K562 (cell line): ENCODE results near the gene PSMD7. TPM values are rescaled to one million over a fixed set of nuclear protein-coding genes. Genes with fewer than 3 reads are reported as not detected.

Experiments used
- ATAC-seq: fragments of 200-7000 bp; cut with Tn5 transposase; 3 replicates; pipeline ENCODE4 v1.9.1; 2020; ENCODE audit warnings: moderate library complexity
- BruUV-seq: library from RNA; stranded (reverse); fragments of 400-500 nt; replicated peaks from 2 replicates; lab custom pipeline; 2021; lab: Mats Ljungman, UMichigan
- CTCF ChIA-PET: fragments of 300-600 bp; formaldehyde crosslinking; extraction: SDS; loops from one replicate; lab custom pipeline; 2021; ENCODE audit warnings: low intra/inter-chr PET ratio; lab: Yijun Ruan, JAX
- POLR2A ChIA-PET: fragments of 300-600, 350-650 bp; sonication (Branson Sonifier 250); formaldehyde crosslinking; extraction: SDS; loops from one replicate; lab custom pipeline; 2021; ENCODE audit warnings: antibody characterized with exemption, inconsistent platforms; lab: Yijun Ruan, JAX
- DNase-seq, 4 experiments: peaks; one replicate each; pipeline versions ENCODE4 v3.0.0 to v3.0.0-alpha.2; 2011 to 2018; ENCODE audit warnings: low spot score in 3 of 4, mixed read lengths in 3 of 4; ENCODE audit errors: extremely low read depth in 1 of 4
- FAIRE-seq: peaks from 2 replicates; lab custom pipeline; 2011; peaks lifted over from hg19 to GRCh38; lab: Jason Lieb, UNC
- H2AFZ ChIP-seq: 2 replicates; pipeline ENCODE4 v1.6.0; 2011; ENCODE audit warnings: low read depth, low read length, control low read depth, inconsistent platforms
- H3K27ac ChIP-seq: fragments of 200-600 bp; 3 replicates; pipeline ENCODE4 v1.8.0; 2011; ENCODE audit warnings: low read depth, mild to moderate bottlenecking, control low read depth, inconsistent platforms, low read length, moderate library complexity, mixed read lengths; ENCODE audit errors: extremely low read depth
- H3K27me3 ChIP-seq, 2 experiments: fragments of 300-600 bp in 1 of 2; 2 replicates in 1 of 2; 3 replicates in 1 of 2; pipeline versions ENCODE4 v1.6.0 to v1.8.0; 2011; ENCODE audit warnings: inconsistent platforms in 2 of 2, low read length in 2 of 2, mild to moderate bottlenecking in 1 of 2, mixed read lengths in 1 of 2, moderate library complexity in 1 of 2; ENCODE audit not compliant: control insufficient read depth in 2 of 2, insufficient read depth in 2 of 2
- H3K36me3 ChIP-seq: fragments of 300-600 bp; 3 replicates; pipeline ENCODE4 v1.8.0; 2011; ENCODE audit warnings: mild to moderate bottlenecking, low read length, inconsistent platforms; ENCODE audit not compliant: control insufficient read depth, insufficient read depth
- H3K4me1 ChIP-seq, 2 experiments: fragments of 200-600 bp in 1 of 2; replicated peaks in 1 of 2; 2 replicates in 1 of 2; 3 replicates in 1 of 2; pipeline versions ENCODE4 v1.5.1 to v1.8.0; 2011; ENCODE audit warnings: inconsistent platforms in 2 of 2, low read length in 2 of 2, mild to moderate bottlenecking in 1 of 2, mixed read lengths in 1 of 2, moderate library complexity in 1 of 2; ENCODE audit not compliant: control insufficient read depth in 2 of 2, insufficient read depth in 2 of 2
- H3K4me2 ChIP-seq: 2 replicates; pipeline ENCODE4 v1.6.1; 2011; ENCODE audit warnings: low read length, control low read depth, inconsistent platforms, mixed read lengths; ENCODE audit not compliant: insufficient read depth
- H3K4me3 ChIP-seq: fragments of 200-600 bp; sonication (generic), shearing (Covaris generic); 2 replicates; pipeline ENCODE4 v1.5.1; 2016; ENCODE audit warnings: control low read depth, inconsistent platforms
- H3K79me2 ChIP-seq: fragments of 200-600 bp; 3 replicates; pipeline ENCODE4 v1.8.0; 2011; ENCODE audit warnings: low read length, inconsistent platforms; ENCODE audit not compliant: control insufficient read depth, insufficient read depth
- H3K9ac ChIP-seq, 2 experiments: 2 replicates each; pipeline versions ENCODE4 v1.6.0 to v1.6.1; 2011; ENCODE audit warnings: low read depth in 2 of 2, low read length in 2 of 2, control low read depth in 1 of 2, inconsistent platforms in 1 of 2, mild to moderate bottlenecking in 1 of 2, mixed read lengths in 1 of 2; ENCODE audit not compliant: insufficient read depth in 1 of 2
- H3K9me1 ChIP-seq: one replicate; pipeline ENCODE4 v1.6.0; 2011; ENCODE audit warnings: inconsistent platforms, mild to moderate bottlenecking, low read length, moderate library complexity; ENCODE audit not compliant: control insufficient read depth, insufficient read depth
- H3K9me3 ChIP-seq: replicated peaks from 2 replicates; pipeline ENCODE4 v1.5.1; 2011; ENCODE audit warnings: low read depth, low read length, inconsistent platforms; ENCODE audit not compliant: control insufficient read depth, insufficient read depth
- H4K20me1 ChIP-seq: replicated peaks from 2 replicates; pipeline ENCODE4 v1.6.1; 2011; ENCODE audit warnings: low read length, inconsistent platforms, mixed read lengths; ENCODE audit not compliant: control insufficient read depth, insufficient read depth
- NFIC ChIP-seq: fragments of 450-650 bp; IDR thresholded peaks from 2 replicates; pipeline ENCODE4 v1.6.1; 2017; ENCODE audit warnings: mild to moderate bottlenecking, inconsistent platforms
- WGBS: fragments of 100-300 bp; shearing (Covaris generic); methylation state at CpG from one replicate; pipeline ENCODE4 v1.1.6; 2016; ENCODE audit warnings: low coverage, mixed read lengths; ENCODE audit not compliant: insufficient coverage; ENCODE audit errors: missing lambda C conversion rate; 5-methylcytosine and 5-hydroxymethylcytosine counted together
- in situ Hi-C: fragments of 300-500 bp; cut with MboI; formaldehyde crosslinking; loops from 4 replicates; pipeline ENCODE4 v1.15.0; 2018; ENCODE audit warnings: inconsistent platforms, mixed read lengths
- intact Hi-C: fragments of 100-400 bp; cut with micrococcal nuclease; formaldehyde crosslinking; loops from 2 replicates; pipeline ENCODE4 v1.14.2; 2022
- polyA plus RNA-seq, 8 experiments: library from polyadenylated mRNA; depleted of rRNA in 4 of 8; stranded (reverse) in 5 of 8; unstranded in 3 of 8; fragments of >200 nt; fragmentation: Nextera tagmentation in 2 of 8; fragmentation: Illumina TruSeq in 1 of 8; extraction: Ambion mirVana in 2 of 8; extraction: Trizol in 1 of 8; gene quantifications; 2 replicates each; pipeline versions ENCODE4 v1.2.1 to v1.2.3, GENCODE V29; 2011 to 2014; ENCODE audit warnings: inconsistent platforms in 1 of 8, missing spikeins in 1 of 8
- total RNA-seq, 7 experiments: library from RNA; depleted of rRNA in 6 of 7; stranded (reverse); fragments of >200 nt in 6 of 7; fragmentation: Illumina TruSeq in 2 of 7; extraction: Trizol in 2 of 7; gene quantifications; 2 replicates each; pipeline versions ENCODE4 v1.2.1 to v1.2.3, GENCODE V29; 2011 to 2021; ENCODE audit warnings: low replicate concordance in 1 of 7
- TF ChIP-seq, protein P1 (sequence below): fragments of 450-650 bp; IDR thresholded peaks from 2 replicates; pipeline ENCODE4 v1.6.1; 2017; ENCODE audit warnings: mild to moderate bottlenecking, moderate library complexity

The PSMD7 gene
- total and polyA plus RNA-seq, 9 of the 15 experiments (the other 6 are each of a cell fraction or from before 2014, with no cell fraction given), result 100 to 226 (median 156) TPM

DNA sequence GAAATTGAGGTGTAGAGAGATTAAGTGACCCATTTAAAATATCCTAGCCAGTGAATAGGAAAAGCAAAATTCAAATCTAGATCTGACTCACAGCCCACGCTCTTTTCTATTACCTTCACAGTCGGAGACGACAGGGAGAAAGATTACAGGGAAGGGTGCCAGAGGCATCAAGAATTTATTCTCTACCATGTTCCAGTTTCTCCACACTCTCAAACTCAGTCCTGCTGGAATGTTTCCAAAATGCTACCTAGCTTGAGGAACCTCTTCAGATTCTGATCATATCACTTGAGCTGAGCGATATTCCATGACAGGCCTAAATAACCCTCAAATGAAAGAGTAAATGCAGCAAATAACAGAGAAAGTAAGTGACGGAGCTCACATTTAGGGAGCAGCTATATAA, 5.4 kb upstream of the PSMD7 start:
- in situ Hi-C loops, result no loop called here
- FAIRE-seq (peak; percentile 48), DNase-seq (peak in 1 of 4 experiments; percentile 29), ATAC-seq (peak; percentile 25)
- peaks cover 12% of the 10 kb centered on the region; the same call in 1 of the 3 replicates for H3K79me2 ChIP-seq
- H3K9me3 ChIP-seq, result no peaks in the 10 kb centered on the region
- TF ChIP-seq, protein P1, sequence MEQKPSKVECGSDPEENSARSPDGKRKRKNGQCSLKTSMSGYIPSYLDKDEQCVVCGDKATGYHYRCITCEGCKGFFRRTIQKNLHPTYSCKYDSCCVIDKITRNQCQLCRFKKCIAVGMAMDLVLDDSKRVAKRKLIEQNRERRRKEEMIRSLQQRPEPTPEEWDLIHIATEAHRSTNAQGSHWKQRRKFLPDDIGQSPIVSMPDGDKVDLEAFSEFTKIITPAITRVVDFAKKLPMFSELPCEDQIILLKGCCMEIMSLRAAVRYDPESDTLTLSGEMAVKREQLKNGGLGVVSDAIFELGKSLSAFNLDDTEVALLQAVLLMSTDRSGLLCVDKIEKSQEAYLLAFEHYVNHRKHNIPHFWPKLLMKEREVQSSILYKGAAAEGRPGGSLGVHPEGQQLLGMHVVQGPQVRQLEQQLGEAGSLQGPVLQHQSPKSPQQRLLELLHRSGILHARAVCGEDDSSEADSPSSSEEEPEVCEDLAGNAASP, result no peak
- TF ChIP-seq NFIC, result peak; percentile 52; the same call in 1 of the 2 replicates
- 5% methylated on average over 5 of the region's 5 CpGs for whole genome bisulfite sequencing
- no peak overlapping the region for H3K27ac ChIP-seq
- peak overlapping the region; percentile 28; the same call in 1 of the 2 replicates for H2AFZ ChIP-seq
- H3K4me2 ChIP-seq, result peak overlapping the region; percentile 23; the same call in 1 of the 2 replicates
- H3K9ac ChIP-seq, result peak overlapping the region in 1 of 2 experiments; percentile 43; a peak in 1 of 4 replicates
- no peaks in the 10 kb centered on the region for H3K9me1 ChIP-seq
- ChIA-PET CTCF (no interaction called here), POLR2A (interaction anchor here (0.9 to 1.1 kb wide), 2 partner anchors 8 to 13 kb away, joined by 3 read pairs; no protein-coding TSS in a partner anchor)
- no peaks in the 10 kb centered on the region; the same call in 1 of the 2 replicates for H4K20me1 ChIP-seq
- no peaks in the 10 kb centered on the region for H3K27me3 ChIP-seq
- intact Hi-C loops, result no loop called here
- H3K4me3 ChIP-seq, result no peak overlapping the region
- peaks cover 0 to 16% of the 10 kb centered on the region in 2 experiments; a peak in 2 of 5 replicates for H3K4me1 ChIP-seq
- H3K36me3 ChIP-seq, result no peaks in the 10 kb centered on the region
- no TSS peak for BruUV-seq
